ENCODE results near the gene CRTAC1.

Gene CRTAC1

GRCh38 chr10:97852277-97852676 lies 178.1 kb downstream of the CRTAC1 start:
- Histone ChIP-seq H3K14ac (ENCODE audit: low read length in 2 of 2) (no peak overlapping the region), H3K36me3 (ENCODE audit: control insufficient read depth in 1 of 2, insufficient read depth in 2 of 2, low read depth in 1 of 2, low read length in 2 of 2) (no peaks in the 10 kb centered on the region), H3K79me1 (replicated peaks; ENCODE audit: low read length, poor library complexity, severe bottlenecking) (no peaks in the 10 kb centered on the region), H3K4ac (ENCODE audit: low read depth in 1 of 2, low read length in 2 of 2) (no peak overlapping the region), H2BK12ac (ENCODE audit: low read length in 2 of 2) (no peak overlapping the region), H3K9ac (ENCODE audit: low read length) (no peak overlapping the region), H4K91ac (ENCODE audit: low read length) (no peak overlapping the region), H3K4me3 (ENCODE audit: insufficient read depth in 1 of 2, low read depth in 1 of 2, low read length in 2 of 2) (no peak overlapping the region), H3K9me3 (ENCODE audit: control insufficient read depth, low read length) (no peaks in the 10 kb centered on the region), H3K27me3 (ENCODE audit: control insufficient read depth in 1 of 2, insufficient read depth in 1 of 2, low read length in 2 of 2) (peaks cover 53 to 66% of the 10 kb centered on the region in 2 experiments), H3K27ac (ENCODE audit: low read length, poor library complexity, severe bottlenecking) (no peak overlapping the region), H2AFZ (ENCODE audit: low read depth, low read length) (no peak overlapping the region), H2BK120ac (ENCODE audit: low read depth, low read length) (no peak overlapping the region), H4K8ac (ENCODE audit: low read length) (no peak overlapping the region), H2AK5ac (ENCODE audit: low read length, severe bottlenecking) (no peak overlapping the region), H3K18ac (ENCODE audit: low read depth in 1 of 2, low read length in 2 of 2) (no peak overlapping the region), H3K23ac (ENCODE audit: low read length in 2 of 2) (no peak overlapping the region), H2BK5ac (ENCODE audit: low read depth, low read length, poor library complexity, severe bottlenecking) (no peak overlapping the region), H2BK15ac (ENCODE audit: low read depth, poor library complexity, severe bottlenecking) (no peak overlapping the region), H3K4me2 (ENCODE audit: low read length, poor library complexity, severe bottlenecking) (no peak overlapping the region), H3K4me1 (ENCODE audit: control insufficient read depth, insufficient read depth, low read depth, low read length) (peaks cover 11% of the 10 kb centered on the region)
- DNase-seq, result no peak
- 65% methylated on average over 3 of the region's 3 CpGs for WGBS

- Histone ChIP-seq H3K18ac (ENCODE audit: low read depth in 1 of 2, low read length in 2 of 2) (no peak overlapping the region), H3K79me1 (replicated peaks; ENCODE audit: low read length, poor library complexity, severe bottlenecking) (no peaks in the 10 kb centered on the region), H3K27me3 (ENCODE audit: control insufficient read depth in 1 of 2, insufficient read depth in 1 of 2, low read length in 2 of 2) (peaks cover 58 to 72% of the 10 kb centered on the region in 2 experiments), H3K4me3 (ENCODE audit: insufficient read depth in 1 of 2, low read depth in 1 of 2, low read length in 2 of 2) (no peak overlapping the region), H3K23ac (ENCODE audit: low read length in 2 of 2) (no peak overlapping the region), H4K91ac (ENCODE audit: low read length) (no peak overlapping the region), H3K9me3 (ENCODE audit: control insufficient read depth, low read length) (no peaks in the 10 kb centered on the region), H3K4me1 (ENCODE audit: control insufficient read depth, insufficient read depth, low read depth, low read length) (peaks cover 11% of the 10 kb centered on the region), H2AFZ (ENCODE audit: low read depth, low read length) (no peak overlapping the region), H2BK12ac (ENCODE audit: low read length in 2 of 2) (no peak overlapping the region), H2BK15ac (ENCODE audit: low read depth, poor library complexity, severe bottlenecking) (no peak overlapping the region), H2BK5ac (ENCODE audit: low read depth, low read length, poor library complexity, severe bottlenecking) (no peak overlapping the region), H3K4me2 (ENCODE audit: low read length, poor library complexity, severe bottlenecking) (no peak overlapping the region), H2BK120ac (ENCODE audit: low read depth, low read length) (no peak overlapping the region), H3K4ac (ENCODE audit: low read depth in 1 of 2, low read length in 2 of 2) (no peak overlapping the region), H2AK5ac (ENCODE audit: low read length, severe bottlenecking) (no peak overlapping the region), H3K27ac (ENCODE audit: low read length, poor library complexity, severe bottlenecking) (no peak overlapping the region), H4K8ac (ENCODE audit: low read length) (no peak overlapping the region), H3K9ac (ENCODE audit: low read length) (no peak overlapping the region), H3K36me3 (ENCODE audit: control insufficient read depth in 1 of 2, insufficient read depth in 2 of 2, low read depth in 1 of 2, low read length in 2 of 2) (no peaks in the 10 kb centered on the region), H3K14ac (ENCODE audit: low read length in 2 of 2) (no peak overlapping the region)
- 87% methylated on average over 7 of the region's 7 CpGs for WGBS
- no peak for DNase-seq
Observed at GRCh38 chr10:97851341-97852001, 178.9 kb downstream of the CRTAC1 start.

- H4K8ac ChIP-seq (ENCODE audit: low read length), result no peak overlapping the region
- 42% methylated on average over 11 of the region's 13 CpGs for WGBS
- H2BK5ac ChIP-seq (ENCODE audit: low read depth, low read length, poor library complexity, severe bottlenecking), result no peak overlapping the region
- H3K27ac ChIP-seq (ENCODE audit: low read length, poor library complexity, severe bottlenecking), result no peak overlapping the region
- H3K4ac ChIP-seq (ENCODE audit: low read depth in 1 of 2, low read length in 2 of 2), result no peak overlapping the region
- no peak overlapping the region for H2AFZ ChIP-seq (ENCODE audit: low read depth, low read length)
- no peak overlapping the region for H3K9ac ChIP-seq (ENCODE audit: low read length)
- H2BK15ac ChIP-seq (ENCODE audit: low read depth, poor library complexity, severe bottlenecking), result no peak overlapping the region
- H2BK120ac ChIP-seq (ENCODE audit: low read depth, low read length), result no peak overlapping the region
- H3K79me1 ChIP-seq (replicated peaks; ENCODE audit: low read length, poor library complexity, severe bottlenecking), result no peaks in the 10 kb centered on the region
- no peak overlapping the region for H3K4me3 ChIP-seq (ENCODE audit: insufficient read depth in 1 of 2, low read depth in 1 of 2, low read length in 2 of 2)
- H3K4me2 ChIP-seq (ENCODE audit: low read length, poor library complexity, severe bottlenecking), result peak overlapping the region; percentile 24
- H3K14ac ChIP-seq (ENCODE audit: low read length in 2 of 2), result no peak overlapping the region
- H3K18ac ChIP-seq (ENCODE audit: low read depth in 1 of 2, low read length in 2 of 2), result no peak overlapping the region
- H3K4me1 ChIP-seq (ENCODE audit: control insufficient read depth, insufficient read depth, low read depth, low read length), result peaks cover 11% of the 10 kb centered on the region
- H3K27me3 ChIP-seq (ENCODE audit: control insufficient read depth in 1 of 2, insufficient read depth in 1 of 2, low read length in 2 of 2), result peaks cover 68 to 71% of the 10 kb centered on the region in 2 experiments
- H3K9me3 ChIP-seq (ENCODE audit: control insufficient read depth, low read length), result no peaks in the 10 kb centered on the region
- H3K23ac ChIP-seq (ENCODE audit: low read length in 2 of 2), result no peak overlapping the region
- no peak overlapping the region for H4K91ac ChIP-seq (ENCODE audit: low read length)
- H2BK12ac ChIP-seq (ENCODE audit: low read length in 2 of 2), result no peak overlapping the region
- no peaks in the 10 kb centered on the region for H3K36me3 ChIP-seq (ENCODE audit: control insufficient read depth in 1 of 2, insufficient read depth in 2 of 2, low read depth in 1 of 2, low read length in 2 of 2)
- H2AK5ac ChIP-seq (ENCODE audit: low read length, severe bottlenecking), result no peak overlapping the region
- DNase-seq, result no peak
Observed at GRCh38 chr10:97850446-97850845, 180.0 kb downstream of the CRTAC1 start.

GRCh38 chr10:97849687-97850402 lies 180.6 kb downstream of the CRTAC1 start, which contains the start of gene GOLGA7B:
Gene GOLGA7B (plus strand): TSS chr10:97849843. CDS start chr10:97850304, 461 bp downstream.
- H3K27me3 ChIP-seq (ENCODE audit: control insufficient read depth in 1 of 2, insufficient read depth in 1 of 2, low read length in 2 of 2), result peaks cover 65 to 71% of the 10 kb centered on the region in 2 experiments
- H3K23ac ChIP-seq (ENCODE audit: low read length in 2 of 2), result no peak within 1 kb of the TSS
- peak within 1 kb of the TSS; percentile 88 for H3K4me2 ChIP-seq (ENCODE audit: low read length, poor library complexity, severe bottlenecking)
- peak within 1 kb of the TSS; percentile 48 to 56 for H3K4me3 ChIP-seq (ENCODE audit: insufficient read depth in 1 of 2, low read depth in 1 of 2, low read length in 2 of 2)
- no peak within 1 kb of the TSS for H3K9ac ChIP-seq (ENCODE audit: low read length)
- no peak within 1 kb of the TSS for H2AK5ac ChIP-seq (ENCODE audit: low read length, severe bottlenecking)
- peak within 1 kb of the TSS in 1 of 2 experiments; percentile 7 for H3K14ac ChIP-seq (ENCODE audit: low read length in 2 of 2)
- H2BK12ac ChIP-seq (ENCODE audit: low read length in 2 of 2), result no peak within 1 kb of the TSS
- peak; percentile 24 for DNase-seq
- no peak within 1 kb of the TSS for H3K27ac ChIP-seq (ENCODE audit: low read length, poor library complexity, severe bottlenecking)
- peaks cover 11% of the 10 kb centered on the region for H3K4me1 ChIP-seq (ENCODE audit: control insufficient read depth, insufficient read depth, low read depth, low read length)
- no peaks in the 10 kb centered on the region for H3K36me3 ChIP-seq (ENCODE audit: control insufficient read depth in 1 of 2, insufficient read depth in 2 of 2, low read depth in 1 of 2, low read length in 2 of 2)
- under 1% methylated on average over 43 of the region's 87 CpGs for WGBS
- H3K4ac ChIP-seq (ENCODE audit: low read depth in 1 of 2, low read length in 2 of 2), result no peak within 1 kb of the TSS
- no peak within 1 kb of the TSS for H2BK5ac ChIP-seq (ENCODE audit: low read depth, low read length, poor library complexity, severe bottlenecking)
- no peak within 1 kb of the TSS for H2BK15ac ChIP-seq (ENCODE audit: low read depth, poor library complexity, severe bottlenecking)
- H4K8ac ChIP-seq (ENCODE audit: low read length), result no peak within 1 kb of the TSS
- H4K91ac ChIP-seq (ENCODE audit: low read length), result no peak within 1 kb of the TSS
- H2AFZ ChIP-seq (ENCODE audit: low read depth, low read length), result no peak within 1 kb of the TSS
- H3K9me3 ChIP-seq (ENCODE audit: control insufficient read depth, low read length), result no peaks in the 10 kb centered on the region
- no peaks in the 10 kb centered on the region for H3K79me1 ChIP-seq (replicated peaks; ENCODE audit: low read length, poor library complexity, severe bottlenecking)
- no peak within 1 kb of the TSS for H3K18ac ChIP-seq (ENCODE audit: low read depth in 1 of 2, low read length in 2 of 2)
- H2BK120ac ChIP-seq (ENCODE audit: low read depth, low read length), result no peak within 1 kb of the TSS

Data from mesenchymal stem cell (in vitro differentiated cells and primary cell).